Lower leg skin (tissue), 3 donors: Measurements from ENCODE around the gene ARF1.

ENCODE experiments used
- POLR2A ChIP-seq, 2 donors: fragments of 450-650 bp; IDR thresholded peaks; one replicate each; pipeline ENCODE4 v1.6.1; 2016 to 2017; ENCODE audit warnings: antibody characterized with exemption in 2 of 2, mild to moderate bottlenecking in 1 of 2, moderate library complexity in 1 of 2
- TF ChIP-seq, protein P1 (sequence below), 3 donors: fragments of 450-650 bp; IDR thresholded peaks; one replicate each; pipeline ENCODE4 v1.5.1; 2016; ENCODE audit warnings: antibody characterized with exemption in 3 of 3, mild to moderate bottlenecking in 3 of 3, moderate library complexity in 2 of 3

DNA sequence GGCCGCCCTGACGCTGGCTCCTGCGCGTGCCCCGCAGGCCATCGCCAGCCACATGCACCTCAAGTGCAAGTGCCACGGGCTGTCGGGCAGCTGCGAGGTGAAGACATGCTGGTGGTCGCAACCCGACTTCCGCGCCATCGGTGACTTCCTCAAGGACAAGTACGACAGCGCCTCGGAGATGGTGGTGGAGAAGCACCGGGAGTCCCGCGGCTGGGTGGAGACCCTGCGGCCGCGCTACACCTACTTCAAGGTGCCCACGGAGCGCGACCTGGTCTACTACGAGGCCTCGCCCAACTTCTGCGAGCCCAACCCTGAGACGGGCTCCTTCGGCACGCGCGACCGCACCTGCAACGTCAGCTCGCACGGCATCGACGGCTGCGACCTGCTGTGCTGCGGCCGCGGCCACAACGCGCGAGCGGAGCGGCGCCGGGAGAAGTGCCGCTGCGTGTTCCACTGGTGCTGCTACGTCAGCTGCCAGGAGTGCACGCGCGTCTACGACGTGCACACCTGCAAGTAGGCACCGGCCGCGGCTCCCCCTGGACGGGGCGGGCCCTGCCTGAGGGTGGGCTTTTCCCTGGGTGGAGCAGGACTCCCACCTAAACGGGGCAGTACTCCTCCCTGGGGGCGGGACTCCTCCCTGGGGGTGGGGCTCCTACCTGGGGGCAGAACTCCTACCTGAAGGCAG, 23.4 kb upstream of the ARF1 start:
- TF ChIP-seq, protein P1, sequence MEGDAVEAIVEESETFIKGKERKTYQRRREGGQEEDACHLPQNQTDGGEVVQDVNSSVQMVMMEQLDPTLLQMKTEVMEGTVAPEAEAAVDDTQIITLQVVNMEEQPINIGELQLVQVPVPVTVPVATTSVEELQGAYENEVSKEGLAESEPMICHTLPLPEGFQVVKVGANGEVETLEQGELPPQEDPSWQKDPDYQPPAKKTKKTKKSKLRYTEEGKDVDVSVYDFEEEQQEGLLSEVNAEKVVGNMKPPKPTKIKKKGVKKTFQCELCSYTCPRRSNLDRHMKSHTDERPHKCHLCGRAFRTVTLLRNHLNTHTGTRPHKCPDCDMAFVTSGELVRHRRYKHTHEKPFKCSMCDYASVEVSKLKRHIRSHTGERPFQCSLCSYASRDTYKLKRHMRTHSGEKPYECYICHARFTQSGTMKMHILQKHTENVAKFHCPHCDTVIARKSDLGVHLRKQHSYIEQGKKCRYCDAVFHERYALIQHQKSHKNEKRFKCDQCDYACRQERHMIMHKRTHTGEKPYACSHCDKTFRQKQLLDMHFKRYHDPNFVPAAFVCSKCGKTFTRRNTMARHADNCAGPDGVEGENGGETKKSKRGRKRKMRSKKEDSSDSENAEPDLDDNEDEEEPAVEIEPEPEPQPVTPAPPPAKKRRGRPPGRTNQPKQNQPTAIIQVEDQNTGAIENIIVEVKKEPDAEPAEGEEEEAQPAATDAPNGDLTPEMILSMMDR (IDR thresholded peaks at IDR 0.05), result no peak
- no peak for TF ChIP-seq POLR2A (IDR thresholded peaks at IDR 0.05)
